HG03558 (cell line): ENCODE measurements around the gene ABLIM1.

Source experiments
- ATAC-seq: cut with Tn5 transposase; IDR thresholded peaks from one replicate; pipeline ENCODE4 v1.9.1; 2021; ENCODE audit warnings: moderate number of reproducible peaks; ENCODE audit not compliant: unreplicated experiment; ENCODE audit errors: extremely low read depth

ABLIM1 gene

GRCh38 chr10:114402233-114402632, 255.8 kb downstream of the ABLIM1 start:
- no peak for ATAC-seq

- ATAC-seq: no peak
Measured at GRCh38 chr10:114401195-114401791, 256.8 kb downstream of the ABLIM1 start.

- ATAC-seq: no peak
Measured at GRCh38 chr10:114400091-114400490, 258.0 kb downstream of the ABLIM1 start.

GRCh38 chr10:114399576-114399975, 258.5 kb downstream of the ABLIM1 start:
- no peak for ATAC-seq

GRCh38 chr10:114398587-114399331, 259.3 kb downstream of the ABLIM1 start:
- no peak for ATAC-seq

GRCh38 chr10:114397651-114398145, 260.4 kb downstream of the ABLIM1 start:
- ATAC-seq: no peak

GRCh38 chr10:114396464-114396863, 261.6 kb downstream of the ABLIM1 start:
- no peak for ATAC-seq

GRCh38 chr10:114395366-114396022, 262.6 kb downstream of the ABLIM1 start:
- ATAC-seq: no peak

GRCh38 chr10:114394531-114394930, 263.5 kb downstream of the ABLIM1 start:
- ATAC-seq: no peak

GRCh38 chr10:114393886-114394285, 264.2 kb downstream of the ABLIM1 start:
- ATAC-seq: no peak

- ATAC-seq: no peak
Measured at GRCh38 chr10:114393482-114393881, 264.6 kb downstream of the ABLIM1 start.

GRCh38 chr10:114392112-114392835, 265.8 kb downstream of the ABLIM1 start:
- ATAC-seq: no peak

- no peak for ATAC-seq
Measured at GRCh38 chr10:114391599-114391998, 266.5 kb downstream of the ABLIM1 start.

GRCh38 chr10:114389426-114389825, 268.6 kb downstream of the ABLIM1 start:
- no peak for ATAC-seq

- no peak for ATAC-seq
Measured at GRCh38 chr10:114388275-114388674, 269.8 kb downstream of the ABLIM1 start.

- no peak for ATAC-seq
Measured at GRCh38 chr10:114387784-114388183, 270.3 kb downstream of the ABLIM1 start.

- no peak for ATAC-seq
Measured at GRCh38 chr10:114386452-114386851, 271.6 kb downstream of the ABLIM1 start.

GRCh38 chr10:114385557-114385956, 272.5 kb downstream of the ABLIM1 start:
- no peak for ATAC-seq

- no peak for ATAC-seq
Measured at GRCh38 chr10:114384601-114385000, 273.5 kb downstream of the ABLIM1 start.

GRCh38 chr10:114384181-114384580, 273.9 kb downstream of the ABLIM1 start:
- no peak for ATAC-seq
